ENCODE data around the gene MT1H. TPM values are rescaled to one million over a fixed set of nuclear protein-coding genes. Genes with fewer than 3 reads are reported as not detected.

The MT1H gene
- total and polyA plus RNA-seq, 2 of the 13 experiments (the other 11 are each of a cell fraction or from before 2014, with no cell fraction given) = 0.60 TPM; not detected in 1

- TF ChIP-seq POGK (CRISPR knock-in tag; conservative IDR thresholded peaks at IDR 0.05) (no peak), IKZF4 (CRISPR knock-in tag; IDR thresholded peaks at IDR 0.05; ENCODE audit: borderline replicate concordance, low read depth, not compliant biosample characterization) (peak; percentile 43), GFI1 (CRISPR knock-in tag; IDR thresholded peaks at IDR 0.05; ENCODE audit: borderline replicate concordance) (peak; percentile 19; the same call in 1 of the 2 replicates), PCBP1 (IDR thresholded peaks at IDR 0.05; ENCODE audit: borderline replicate concordance, low read depth, low read length) (no peak), FOXC1 (CRISPR knock-in tag; IDR thresholded peaks at IDR 0.05; ENCODE audit: borderline replicate concordance) (peak; percentile 31; the same call in 1 of the 2 replicates), POLR2G (IDR thresholded peaks at IDR 0.05; ENCODE audit: low read depth, low read length) (no peak), NFATC3 (CRISPR knock-in tag; IDR thresholded peaks at IDR 0.05) (0 out of 2 replicates have a peak, but pooled peaks have one; percentile 63), ZBTB21 (CRISPR knock-in tag; IDR thresholded peaks at IDR 0.05) (peak; percentile 68; the same call in 1 of the 2 replicates)
- TF ChIP-seq, protein P1, sequence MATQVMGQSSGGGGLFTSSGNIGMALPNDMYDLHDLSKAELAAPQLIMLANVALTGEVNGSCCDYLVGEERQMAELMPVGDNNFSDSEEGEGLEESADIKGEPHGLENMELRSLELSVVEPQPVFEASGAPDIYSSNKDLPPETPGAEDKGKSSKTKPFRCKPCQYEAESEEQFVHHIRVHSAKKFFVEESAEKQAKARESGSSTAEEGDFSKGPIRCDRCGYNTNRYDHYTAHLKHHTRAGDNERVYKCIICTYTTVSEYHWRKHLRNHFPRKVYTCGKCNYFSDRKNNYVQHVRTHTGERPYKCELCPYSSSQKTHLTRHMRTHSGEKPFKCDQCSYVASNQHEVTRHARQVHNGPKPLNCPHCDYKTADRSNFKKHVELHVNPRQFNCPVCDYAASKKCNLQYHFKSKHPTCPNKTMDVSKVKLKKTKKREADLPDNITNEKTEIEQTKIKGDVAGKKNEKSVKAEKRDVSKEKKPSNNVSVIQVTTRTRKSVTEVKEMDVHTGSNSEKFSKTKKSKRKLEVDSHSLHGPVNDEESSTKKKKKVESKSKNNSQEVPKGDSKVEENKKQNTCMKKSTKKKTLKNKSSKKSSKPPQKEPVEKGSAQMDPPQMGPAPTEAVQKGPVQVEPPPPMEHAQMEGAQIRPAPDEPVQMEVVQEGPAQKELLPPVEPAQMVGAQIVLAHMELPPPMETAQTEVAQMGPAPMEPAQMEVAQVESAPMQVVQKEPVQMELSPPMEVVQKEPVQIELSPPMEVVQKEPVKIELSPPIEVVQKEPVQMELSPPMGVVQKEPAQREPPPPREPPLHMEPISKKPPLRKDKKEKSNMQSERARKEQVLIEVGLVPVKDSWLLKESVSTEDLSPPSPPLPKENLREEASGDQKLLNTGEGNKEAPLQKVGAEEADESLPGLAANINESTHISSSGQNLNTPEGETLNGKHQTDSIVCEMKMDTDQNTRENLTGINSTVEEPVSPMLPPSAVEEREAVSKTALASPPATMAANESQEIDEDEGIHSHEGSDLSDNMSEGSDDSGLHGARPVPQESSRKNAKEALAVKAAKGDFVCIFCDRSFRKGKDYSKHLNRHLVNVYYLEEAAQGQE (IDR thresholded peaks at IDR 0.05; ENCODE audit: borderline replicate concordance in 1 of 2, low read depth in 1 of 2, low read length in 2 of 2) = no peak
- TF ChIP-seq, protein P2, sequence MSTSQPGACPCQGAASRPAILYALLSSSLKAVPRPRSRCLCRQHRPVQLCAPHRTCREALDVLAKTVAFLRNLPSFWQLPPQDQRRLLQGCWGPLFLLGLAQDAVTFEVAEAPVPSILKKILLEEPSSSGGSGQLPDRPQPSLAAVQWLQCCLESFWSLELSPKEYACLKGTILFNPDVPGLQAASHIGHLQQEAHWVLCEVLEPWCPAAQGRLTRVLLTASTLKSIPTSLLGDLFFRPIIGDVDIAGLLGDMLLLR (CRISPR knock-in tag; IDR thresholded peaks at IDR 0.05) = peak; percentile 35; the same call in 1 of the 2 replicates
- TF ChIP-seq, protein P3, sequence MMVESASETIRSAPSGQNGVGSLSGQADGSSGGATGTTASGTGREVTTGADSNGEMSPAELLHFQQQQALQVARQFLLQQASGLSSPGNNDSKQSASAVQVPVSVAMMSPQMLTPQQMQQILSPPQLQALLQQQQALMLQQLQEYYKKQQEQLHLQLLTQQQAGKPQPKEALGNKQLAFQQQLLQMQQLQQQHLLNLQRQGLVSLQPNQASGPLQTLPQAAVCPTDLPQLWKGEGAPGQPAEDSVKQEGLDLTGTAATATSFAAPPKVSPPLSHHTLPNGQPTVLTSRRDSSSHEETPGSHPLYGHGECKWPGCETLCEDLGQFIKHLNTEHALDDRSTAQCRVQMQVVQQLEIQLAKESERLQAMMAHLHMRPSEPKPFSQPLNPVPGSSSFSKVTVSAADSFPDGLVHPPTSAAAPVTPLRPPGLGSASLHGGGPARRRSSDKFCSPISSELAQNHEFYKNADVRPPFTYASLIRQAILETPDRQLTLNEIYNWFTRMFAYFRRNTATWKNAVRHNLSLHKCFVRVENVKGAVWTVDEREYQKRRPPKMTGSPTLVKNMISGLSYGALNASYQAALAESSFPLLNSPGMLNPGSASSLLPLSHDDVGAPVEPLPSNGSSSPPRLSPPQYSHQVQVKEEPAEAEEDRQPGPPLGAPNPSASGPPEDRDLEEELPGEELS (CRISPR knock-in tag; IDR thresholded peaks at IDR 0.05) = peak; percentile 5; the same call in 1 of the 2 replicates
- TF ChIP-seq, protein P4, sequence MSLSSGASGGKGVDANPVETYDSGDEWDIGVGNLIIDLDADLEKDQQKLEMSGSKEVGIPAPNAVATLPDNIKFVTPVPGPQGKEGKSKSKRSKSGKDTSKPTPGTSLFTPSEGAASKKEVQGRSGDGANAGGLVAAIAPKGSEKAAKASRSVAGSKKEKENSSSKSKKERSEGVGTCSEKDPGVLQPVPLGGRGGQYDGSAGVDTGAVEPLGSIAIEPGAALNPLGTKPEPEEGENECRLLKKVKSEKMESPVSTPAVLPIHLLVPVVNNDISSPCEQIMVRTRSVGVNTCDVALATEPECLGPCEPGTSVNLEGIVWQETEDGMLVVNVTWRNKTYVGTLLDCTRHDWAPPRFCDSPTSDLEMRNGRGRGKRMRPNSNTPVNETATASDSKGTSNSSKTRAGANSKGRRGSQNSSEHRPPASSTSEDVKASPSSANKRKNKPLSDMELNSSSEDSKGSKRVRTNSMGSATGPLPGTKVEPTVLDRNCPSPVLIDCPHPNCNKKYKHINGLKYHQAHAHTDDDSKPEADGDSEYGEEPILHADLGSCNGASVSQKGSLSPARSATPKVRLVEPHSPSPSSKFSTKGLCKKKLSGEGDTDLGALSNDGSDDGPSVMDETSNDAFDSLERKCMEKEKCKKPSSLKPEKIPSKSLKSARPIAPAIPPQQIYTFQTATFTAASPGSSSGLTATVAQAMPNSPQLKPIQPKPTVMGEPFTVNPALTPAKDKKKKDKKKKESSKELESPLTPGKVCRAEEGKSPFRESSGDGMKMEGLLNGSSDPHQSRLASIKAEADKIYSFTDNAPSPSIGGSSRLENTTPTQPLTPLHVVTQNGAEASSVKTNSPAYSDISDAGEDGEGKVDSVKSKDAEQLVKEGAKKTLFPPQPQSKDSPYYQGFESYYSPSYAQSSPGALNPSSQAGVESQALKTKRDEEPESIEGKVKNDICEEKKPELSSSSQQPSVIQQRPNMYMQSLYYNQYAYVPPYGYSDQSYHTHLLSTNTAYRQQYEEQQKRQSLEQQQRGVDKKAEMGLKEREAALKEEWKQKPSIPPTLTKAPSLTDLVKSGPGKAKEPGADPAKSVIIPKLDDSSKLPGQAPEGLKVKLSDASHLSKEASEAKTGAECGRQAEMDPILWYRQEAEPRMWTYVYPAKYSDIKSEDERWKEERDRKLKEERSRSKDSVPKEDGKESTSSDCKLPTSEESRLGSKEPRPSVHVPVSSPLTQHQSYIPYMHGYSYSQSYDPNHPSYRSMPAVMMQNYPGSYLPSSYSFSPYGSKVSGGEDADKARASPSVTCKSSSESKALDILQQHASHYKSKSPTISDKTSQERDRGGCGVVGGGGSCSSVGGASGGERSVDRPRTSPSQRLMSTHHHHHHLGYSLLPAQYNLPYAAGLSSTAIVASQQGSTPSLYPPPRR (CRISPR knock-in tag; IDR thresholded peaks at IDR 0.05; ENCODE audit: borderline replicate concordance) = 0 out of 2 replicates have a peak, but pooled peaks have one; percentile 15
These were observed 43.5 kb upstream of the MT1H start (continued) for GRCh38 chr16:56625943-56626654.

Measured in HepG2 (cell line).